HUES64 (cell line): ENCODE results near the gene RAB11FIP3.
"Not testable (repeated sequence)": the region's sequence is repeated elsewhere in the genome, so short reads cannot be mapped to it uniquely, and the experiment has no call there.

Experiments
- H3K27ac ChIP-seq: 2 replicates; pipeline ENCODE4 v1.7.0; 2013; ENCODE audit warnings: low read depth, low read length, inconsistent platforms
- H3K27me3 ChIP-seq: 2 replicates; pipeline ENCODE4 v1.6.1; 2013; ENCODE audit warnings: mild to moderate bottlenecking, low read length; ENCODE audit not compliant: insufficient read depth
- H3K36me3 ChIP-seq: 2 replicates; pipeline ENCODE4 v1.6.1; 2013; ENCODE audit warnings: mild to moderate bottlenecking, low read length; ENCODE audit not compliant: insufficient read depth
- H3K4me1 ChIP-seq: 2 replicates; pipeline ENCODE4 v1.6.1; 2013; ENCODE audit warnings: mild to moderate bottlenecking, low read length, moderate library complexity; ENCODE audit not compliant: insufficient read depth
- H3K4me3 ChIP-seq: 2 replicates; pipeline ENCODE4 v1.5.1; 2013; ENCODE audit warnings: mild to moderate bottlenecking, low read length, moderate library complexity
- H3K9ac ChIP-seq: 2 replicates; pipeline ENCODE4 v1.6.1; 2013; ENCODE audit warnings: mild to moderate bottlenecking, low read depth, low read length
- H3K9me3 ChIP-seq: 2 replicates; pipeline ENCODE4 v1.6.1; 2013; ENCODE audit warnings: low read depth, low read length; ENCODE audit not compliant: insufficient read depth
- WGBS: fragments of 150-250, 120-280 bp; methylation state at CpG from one replicate; pipeline ENCODE4 v1.1.7; 2013; ENCODE audit warnings: missing lambda C conversion rate; 5-methylcytosine and 5-hydroxymethylcytosine counted together

Gene RAB11FIP3

DNA sequence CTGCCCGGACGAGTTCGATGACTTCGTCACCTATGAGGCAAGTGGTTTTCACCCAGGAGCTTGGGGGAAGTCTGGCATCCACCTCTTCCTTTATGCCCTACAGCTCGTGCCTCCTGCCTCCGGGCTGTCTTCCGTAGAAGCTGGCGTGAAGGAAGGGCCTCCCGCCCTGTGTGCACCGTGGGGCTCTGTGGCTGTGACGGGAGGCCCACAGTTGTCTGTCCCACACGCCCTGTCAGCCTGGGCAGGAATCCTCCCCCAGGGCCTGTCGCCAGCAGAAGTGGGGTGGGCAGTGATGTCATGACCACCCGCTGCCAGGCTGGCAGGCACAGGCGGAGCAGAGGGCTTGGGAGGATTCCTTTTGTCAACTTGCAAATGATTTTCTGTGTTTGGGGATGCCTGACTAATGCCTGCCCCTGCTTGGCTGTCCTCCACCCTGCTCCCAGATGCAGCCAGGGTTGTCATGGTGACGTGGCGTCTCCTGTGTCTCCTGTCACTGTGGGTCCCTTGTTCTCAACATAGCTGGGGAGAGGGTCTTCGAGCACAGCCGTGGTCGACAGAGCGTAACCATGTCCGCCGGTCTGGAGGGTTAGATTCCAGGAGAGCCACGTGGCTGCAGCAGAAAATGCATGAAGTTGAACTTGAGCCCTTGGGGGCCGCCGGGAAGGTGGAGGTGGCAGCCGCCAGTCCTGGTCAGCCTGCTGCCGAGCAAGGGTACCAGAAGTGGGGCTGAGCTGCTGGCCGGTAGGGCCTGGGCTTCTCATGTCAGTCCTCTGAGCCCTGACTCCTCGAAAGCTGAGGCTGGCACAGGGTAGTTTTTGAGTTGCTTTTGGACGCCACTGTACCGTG, 46.1 kb downstream of the RAB11FIP3 start:
- Histone ChIP-seq H3K9me3 (no peaks in the 10 kb centered on the region), H3K4me1 (peaks cover 17% of the 10 kb centered on the region), H3K36me3 (no peaks in the 10 kb centered on the region), H3K9ac (peak overlapping the region; percentile 40; the same call in 1 of the 2 replicates), H3K27me3 (no peaks in the 10 kb centered on the region), H3K27ac (peak overlapping the region; percentile 70), H3K4me3 (no peak overlapping the region)
- WGBS: 37% methylated on average over 32 of the region's 32 CpGs

DNA sequence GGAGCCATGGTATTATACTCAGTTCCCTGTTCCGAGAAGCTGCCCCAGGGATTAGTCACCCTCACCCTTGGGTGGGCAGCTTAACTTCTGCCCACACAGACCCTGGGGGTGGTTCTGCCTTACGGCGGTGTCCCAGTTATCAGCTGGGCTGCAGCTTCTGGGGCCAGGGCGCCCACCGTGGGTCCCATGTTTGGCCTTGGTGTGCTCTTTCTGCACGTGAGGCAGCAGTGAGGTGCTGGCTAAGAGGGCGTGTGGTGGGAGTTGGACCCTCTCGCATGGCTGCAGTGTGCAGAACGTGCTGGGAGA, 46.7 kb downstream of the RAB11FIP3 start:
- WGBS: 95% methylated on average over 9 of the region's 9 CpGs
- Histone ChIP-seq H3K27ac (peak overlapping the region; percentile 36; the same call in 1 of the 2 replicates), H3K36me3 (no peaks in the 10 kb centered on the region), H3K9me3 (no peaks in the 10 kb centered on the region), H3K27me3 (no peaks in the 10 kb centered on the region), H3K4me1 (peaks cover 17% of the 10 kb centered on the region), H3K9ac (no peak overlapping the region), H3K4me3 (no peak overlapping the region)

DNA sequence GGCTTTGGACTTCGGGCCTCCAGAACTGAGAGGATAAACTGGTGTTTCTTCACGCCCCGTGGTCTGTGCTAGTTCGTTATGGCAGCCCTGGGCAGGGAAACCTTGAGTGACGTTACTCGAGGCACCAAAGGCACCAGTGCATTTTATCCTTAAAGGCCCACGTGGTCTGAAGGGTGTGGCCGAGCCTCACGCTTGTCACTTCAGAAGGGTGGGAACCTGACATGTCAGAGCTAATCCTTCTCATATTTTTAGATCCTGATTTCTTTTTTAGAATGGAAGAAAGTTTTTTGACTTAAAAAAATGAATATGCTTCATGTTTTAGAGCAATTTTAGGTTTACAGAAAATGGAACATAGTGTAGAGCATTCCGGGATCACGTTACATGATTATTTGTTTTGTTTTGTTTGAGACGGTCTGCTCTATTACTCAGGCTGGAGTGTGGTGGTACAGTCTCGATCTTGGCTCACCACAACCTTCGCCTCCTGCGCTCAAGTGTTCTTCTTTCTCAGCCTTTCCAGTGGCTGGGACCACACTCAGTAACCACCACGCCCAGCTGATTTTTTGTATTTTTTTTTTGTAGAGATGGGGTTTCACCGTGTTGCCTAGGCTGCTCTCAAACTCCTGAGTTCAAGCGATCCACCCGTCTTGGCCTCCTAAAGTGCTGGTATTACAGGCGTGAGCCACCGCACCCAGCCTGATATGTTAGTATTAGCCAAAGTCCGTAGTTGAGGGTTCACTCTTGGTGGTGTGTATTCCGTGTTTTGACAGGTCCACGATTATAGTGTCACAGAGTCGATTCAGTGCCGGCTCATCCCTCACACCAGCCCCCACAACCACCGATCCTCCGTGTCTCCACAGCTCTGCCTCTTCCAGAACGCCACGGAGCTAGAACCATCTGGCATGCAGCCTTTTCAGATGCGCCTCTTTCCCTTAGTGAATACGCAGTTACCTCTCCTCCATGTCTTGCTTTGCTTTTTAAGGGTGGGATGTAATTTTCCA, 47.9 kb downstream of the RAB11FIP3 start:
- Histone ChIP-seq H3K27me3 (no peaks in the 10 kb centered on the region), H3K9me3 (no peaks in the 10 kb centered on the region), H3K4me1 (peaks cover 17% of the 10 kb centered on the region), H3K27ac (no peak overlapping the region), H3K4me3 (no peak overlapping the region), H3K9ac (no peak overlapping the region), H3K36me3 (no peaks in the 10 kb centered on the region)
- WGBS: 94% methylated on average over 32 of the region's 32 CpGs

DNA sequence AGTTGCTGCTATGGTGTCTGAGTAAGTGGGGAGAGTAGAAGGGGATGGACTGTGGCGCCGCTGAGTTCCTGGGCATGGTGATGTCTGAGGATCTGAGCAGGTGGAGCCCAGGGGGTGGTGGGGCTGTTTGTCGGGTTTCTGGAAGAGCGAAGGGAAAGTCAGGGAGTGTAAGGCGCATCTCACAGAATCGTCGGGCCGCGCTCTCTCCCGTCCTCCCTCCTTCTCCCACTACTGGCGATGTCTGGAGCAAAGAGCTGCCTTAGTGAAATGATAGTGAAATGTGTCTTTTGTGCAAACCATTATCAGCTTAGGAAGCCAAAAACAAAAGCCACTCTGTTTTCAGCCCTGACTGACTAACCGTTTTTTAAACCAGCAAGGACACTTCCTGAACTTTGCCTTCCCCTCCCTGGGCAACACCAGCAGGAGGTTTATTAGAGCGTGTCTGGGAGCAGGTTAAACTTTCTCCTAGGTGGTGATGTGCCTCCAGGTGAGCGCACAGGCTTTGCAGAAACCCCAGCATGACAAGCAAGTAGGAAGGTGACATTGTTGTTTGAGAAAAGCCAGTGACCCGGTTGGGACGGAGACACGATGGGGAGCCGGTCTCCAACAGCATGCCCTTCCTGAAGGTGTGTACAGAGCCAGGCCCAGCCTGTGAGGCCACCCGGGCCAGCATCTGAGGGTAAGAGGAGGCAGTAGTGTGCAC, 49.1 kb downstream of the RAB11FIP3 start:
- Histone ChIP-seq H3K27me3 (no peaks in the 10 kb centered on the region), H3K4me1 (peaks cover 17% of the 10 kb centered on the region), H3K27ac (no peak overlapping the region), H3K36me3 (no peaks in the 10 kb centered on the region), H3K4me3 (no peak overlapping the region), H3K9me3 (no peaks in the 10 kb centered on the region), H3K9ac (no peak overlapping the region)
- 65% methylated on average over 12 of the region's 19 CpGs for WGBS

DNA sequence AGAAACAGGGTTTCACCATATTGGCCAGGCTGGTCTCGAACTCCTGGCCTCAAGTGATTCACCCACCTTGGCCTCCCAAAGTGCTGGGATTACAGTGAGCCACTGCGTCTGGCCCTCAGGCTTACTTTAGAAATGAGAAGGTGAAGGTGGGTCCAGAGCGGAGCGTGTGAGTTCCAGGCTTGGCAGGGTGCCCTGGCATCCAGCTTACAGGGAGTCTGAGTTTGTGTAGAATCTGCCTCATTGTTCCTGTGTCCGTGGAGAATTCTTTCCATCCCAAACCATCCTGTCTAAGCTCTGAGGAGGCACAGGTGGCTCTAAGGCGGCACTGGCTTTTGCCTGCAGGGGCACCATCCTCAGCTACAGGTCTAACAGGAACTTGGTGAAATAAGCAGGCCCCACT, 50.6 kb downstream of the RAB11FIP3 start:
- WGBS: 95% methylated on average over 6 of the region's 6 CpGs
- Histone ChIP-seq H3K9me3 (no peaks in the 10 kb centered on the region), H3K4me1 (peaks cover 10% of the 10 kb centered on the region), H3K36me3 (no peaks in the 10 kb centered on the region), H3K4me3 (no peak overlapping the region), H3K27me3 (no peaks in the 10 kb centered on the region), H3K27ac (no peak overlapping the region), H3K9ac (no peak overlapping the region)

DNA sequence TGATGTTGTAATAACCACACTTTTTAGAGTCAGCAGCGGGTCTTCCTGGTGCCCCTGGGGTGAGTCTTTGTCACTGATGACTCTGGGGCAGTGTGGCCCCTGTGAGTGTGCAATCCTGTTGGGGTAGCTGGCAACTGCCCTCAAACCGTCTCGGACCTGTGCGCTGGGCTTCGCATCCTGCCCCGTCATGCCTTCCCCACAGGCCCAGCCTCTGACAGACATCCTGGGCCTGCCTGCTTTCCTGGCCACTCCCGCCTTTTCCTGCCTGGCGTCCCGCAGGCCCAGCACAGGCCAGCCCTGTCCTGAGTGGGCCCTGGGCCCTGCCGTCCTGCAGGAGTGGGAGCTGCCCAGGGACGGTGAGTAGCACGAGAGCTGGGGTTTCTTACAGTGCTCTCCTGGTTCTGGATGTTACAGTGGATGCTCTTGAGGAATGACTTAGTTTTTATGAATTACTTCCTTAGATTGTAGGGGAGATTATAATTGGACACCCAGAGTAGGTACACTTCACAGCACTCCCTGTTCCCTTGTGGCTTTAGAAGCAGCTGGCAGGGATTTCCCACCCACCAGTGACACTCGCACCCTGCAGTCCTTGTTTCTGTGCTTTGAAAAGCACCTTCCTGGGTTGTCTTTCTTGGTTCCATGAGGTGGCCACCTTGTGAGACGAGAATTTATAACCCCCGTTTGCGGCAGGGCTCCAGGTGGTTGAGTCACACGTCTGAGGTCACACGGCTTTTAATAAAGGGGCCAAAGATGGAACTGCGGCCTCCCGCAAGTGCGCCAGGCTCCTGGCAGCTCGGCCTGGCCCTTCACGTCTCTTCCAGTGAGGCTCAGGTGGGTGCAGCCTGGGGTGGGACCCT, 52.1 kb downstream of the RAB11FIP3 start:
- H3K9ac ChIP-seq: no peak overlapping the region
- no peak overlapping the region for H3K4me3 ChIP-seq
- H3K27me3 ChIP-seq: no peaks in the 10 kb centered on the region
- 95% methylated on average over 23 of the region's 23 CpGs for WGBS
- no peaks in the 10 kb centered on the region for H3K9me3 ChIP-seq
- no peak overlapping the region for H3K27ac ChIP-seq
- no peaks in the 10 kb centered on the region for H3K36me3 ChIP-seq
- H3K4me1 ChIP-seq: peaks cover 4% of the 10 kb centered on the region; the same call in 1 of the 2 replicates

DNA sequence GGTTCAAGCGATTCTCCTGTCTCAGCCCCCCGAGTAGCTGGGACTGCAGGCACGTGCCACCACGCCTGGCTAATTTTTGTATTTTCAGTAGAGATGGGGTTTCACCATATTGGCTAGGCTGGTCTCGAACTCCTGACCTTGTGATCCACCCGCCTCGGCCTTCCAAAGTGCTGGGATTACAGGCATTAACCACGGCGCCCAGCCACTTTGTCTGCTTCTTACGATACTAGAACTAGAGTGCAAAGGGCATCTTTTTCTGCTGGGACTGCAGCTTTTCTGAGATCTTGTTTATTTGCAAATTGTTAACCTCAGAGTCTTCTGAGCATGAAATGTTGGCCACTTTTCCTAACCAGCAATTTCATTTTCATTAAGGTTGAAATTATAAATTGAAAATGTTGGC, 52.8 kb downstream of the RAB11FIP3 start:
- not testable (repeated sequence) for H3K4me3 ChIP-seq, H3K9ac ChIP-seq, H3K27me3 ChIP-seq, H3K27ac ChIP-seq, H3K9me3 ChIP-seq, H3K36me3 ChIP-seq
- 97% methylated on average over 10 of the region's 10 CpGs for WGBS
- H3K4me1 ChIP-seq: peaks cover 11% of the 10 kb centered on the region

DNA sequence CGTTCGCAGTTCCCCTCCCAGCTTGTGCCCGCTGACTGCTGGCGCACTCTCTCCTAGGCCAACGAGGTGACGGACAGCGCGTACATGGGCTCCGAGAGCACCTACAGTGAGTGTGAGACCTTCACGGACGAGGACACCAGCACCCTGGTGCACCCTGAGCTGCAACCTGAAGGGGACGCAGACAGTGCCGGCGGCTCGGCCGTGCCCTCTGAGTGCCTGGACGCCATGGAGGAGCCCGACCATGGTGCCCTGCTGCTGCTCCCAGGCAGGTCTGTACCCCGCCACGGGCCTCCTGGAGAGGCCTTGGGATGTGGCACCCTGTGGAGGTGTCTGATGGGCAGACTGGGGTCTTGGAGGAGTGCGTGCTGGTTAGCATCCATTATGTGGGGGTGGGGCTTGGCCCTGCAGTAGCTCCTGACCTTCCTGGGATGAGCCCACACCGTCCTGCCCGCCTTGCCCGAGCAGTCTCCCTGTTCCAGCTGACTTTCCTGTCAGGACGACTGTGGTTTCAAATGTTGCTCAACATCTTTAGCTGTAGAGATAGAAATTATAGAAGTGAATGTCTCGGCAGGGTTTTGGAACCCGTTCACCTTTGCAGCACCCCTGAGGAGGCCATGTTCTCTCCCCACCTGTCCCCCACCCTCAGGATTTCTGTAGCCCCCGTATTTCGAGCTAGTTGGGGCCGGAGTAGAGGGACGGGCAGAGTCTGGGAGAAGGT, 57.2 kb downstream of the RAB11FIP3 start:
- peak overlapping the region; percentile 23 for H3K9ac ChIP-seq
- peak overlapping the region; percentile 84; the same call in 1 of the 2 replicates for H3K27ac ChIP-seq

DNA sequence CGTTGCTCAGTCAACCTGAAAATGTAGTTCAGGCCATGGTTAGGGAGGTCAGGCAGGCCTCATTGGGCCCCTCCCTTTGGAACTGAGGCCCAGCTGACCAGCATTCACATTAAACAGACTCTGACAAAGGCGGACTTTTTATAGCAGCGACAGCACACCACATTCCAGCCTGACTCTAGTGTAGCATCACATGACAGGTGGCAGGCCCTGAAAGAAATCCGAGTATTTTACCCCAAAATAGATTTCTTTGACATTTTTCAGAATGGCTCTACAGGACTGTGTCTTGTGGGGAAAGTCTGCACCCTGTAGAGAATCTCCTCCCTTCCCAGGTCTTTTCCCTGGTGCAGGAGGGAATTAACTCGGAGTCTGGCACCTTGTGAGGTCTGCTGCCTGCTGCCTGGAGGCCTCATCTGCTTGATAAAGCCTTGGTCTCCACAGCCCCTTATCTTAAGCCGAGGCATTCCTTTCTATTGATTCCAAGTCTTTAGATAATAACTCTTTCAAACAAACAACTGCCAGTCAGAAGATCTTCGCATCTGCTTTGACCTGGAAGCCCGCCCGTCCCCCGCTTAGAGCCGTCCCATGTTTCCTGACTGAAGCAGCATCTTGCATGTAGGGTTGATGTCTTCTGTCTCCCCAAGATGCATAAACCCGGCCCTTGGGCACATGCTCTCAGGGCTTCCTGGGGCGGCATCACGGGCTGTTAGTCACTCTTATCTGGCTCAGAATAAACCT, 58.1 kb downstream of the RAB11FIP3 start:
- 35% methylated on average over 14 of the region's 14 CpGs for WGBS
- Histone ChIP-seq H3K9me3 (no peaks in the 10 kb centered on the region), H3K4me3 (no peak overlapping the region), H3K36me3 (no peaks in the 10 kb centered on the region), H3K4me1 (peaks cover 25% of the 10 kb centered on the region), H3K9ac (peak overlapping the region; percentile 23; the same call in 1 of the 2 replicates), H3K27ac (peak overlapping the region; percentile 84), H3K27me3 (no peaks in the 10 kb centered on the region)

More for the DNA sequence above, 57.2 kb downstream of the RAB11FIP3 start:
- no peaks in the 10 kb centered on the region for H3K27me3 ChIP-seq
- peaks cover 25% of the 10 kb centered on the region for H3K4me1 ChIP-seq
- 87% methylated on average over 31 of the region's 31 CpGs for WGBS
- no peaks in the 10 kb centered on the region for H3K36me3 ChIP-seq
- no peaks in the 10 kb centered on the region for H3K9me3 ChIP-seq
- no peak overlapping the region for H3K4me3 ChIP-seq
